ENCODE measurements around the gene TMEM201. TPM values are rescaled to one million over a fixed set of nuclear protein-coding genes. Genes with fewer than 3 reads are reported as not detected.

The TMEM201 gene
- total RNA-seq, 2 donors from 2014 or later, result 5.1 to 18.1 TPM

DNA sequence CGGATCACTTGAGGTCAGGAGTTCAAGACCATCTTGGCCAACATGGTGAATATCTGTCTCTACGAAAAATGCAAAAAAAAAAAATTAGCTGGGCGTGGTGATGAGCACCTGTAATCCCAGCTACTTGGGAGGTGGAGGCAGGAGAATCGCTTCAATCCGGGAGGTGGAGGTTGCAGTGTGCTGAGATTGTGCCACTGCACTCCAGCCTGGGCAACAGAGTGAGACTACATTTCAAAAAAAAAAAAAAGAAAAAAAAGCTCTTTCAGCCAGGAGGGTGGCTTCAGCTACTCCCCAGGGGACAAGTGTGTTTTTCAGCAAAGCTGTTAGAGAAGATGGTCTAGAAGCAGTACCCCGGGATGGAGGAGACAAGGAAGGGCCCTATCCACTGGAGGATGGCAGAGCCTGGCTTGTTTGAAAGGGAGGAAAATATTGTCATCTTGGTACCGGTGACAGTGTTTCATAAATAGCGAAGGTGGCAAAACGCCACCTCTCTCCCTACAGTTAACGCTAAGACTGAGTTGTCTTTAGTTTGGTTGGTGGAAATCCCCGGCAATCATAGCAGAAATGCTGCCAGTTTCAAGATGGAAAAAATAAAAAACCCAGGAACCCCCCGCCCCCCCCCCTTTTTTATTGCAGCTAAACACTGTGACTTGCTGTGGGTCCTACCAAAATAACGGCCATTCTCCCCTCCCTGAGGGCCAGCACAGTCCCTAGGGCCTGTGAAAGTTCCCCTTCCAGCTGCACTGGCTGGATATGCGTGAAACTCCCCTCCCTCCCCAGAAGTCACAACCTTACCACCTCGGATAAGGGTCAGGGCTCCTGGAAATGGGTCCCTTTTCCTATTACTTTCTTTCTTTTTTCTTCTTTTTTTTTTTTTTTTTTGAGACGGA is 66.4 kb downstream of the TMEM201 start:
- H3K27me3 ChIP-seq, result peaks cover 31% of the 10 kb centered on the region
- no peaks in the 10 kb centered on the region for H3K9me3 ChIP-seq
- TF ChIP-seq CTCF (IDR thresholded peaks at IDR 0.05), result no peak
- no peak for DNase-seq
- H3K4me1 ChIP-seq, result no peaks in the 10 kb centered on the region
- intact Hi-C loops (cut with DNase I), result no loop called here
- H3K27ac ChIP-seq, result peak overlapping the region; percentile 70
- no peak overlapping the region for H3K9ac ChIP-seq (ENCODE audit: low read depth in 2 of 2, low read length in 2 of 2)
- H3K36me3 ChIP-seq, result no peaks in the 10 kb centered on the region
- H3K4me3 ChIP-seq, result no peak overlapping the region

DNA sequence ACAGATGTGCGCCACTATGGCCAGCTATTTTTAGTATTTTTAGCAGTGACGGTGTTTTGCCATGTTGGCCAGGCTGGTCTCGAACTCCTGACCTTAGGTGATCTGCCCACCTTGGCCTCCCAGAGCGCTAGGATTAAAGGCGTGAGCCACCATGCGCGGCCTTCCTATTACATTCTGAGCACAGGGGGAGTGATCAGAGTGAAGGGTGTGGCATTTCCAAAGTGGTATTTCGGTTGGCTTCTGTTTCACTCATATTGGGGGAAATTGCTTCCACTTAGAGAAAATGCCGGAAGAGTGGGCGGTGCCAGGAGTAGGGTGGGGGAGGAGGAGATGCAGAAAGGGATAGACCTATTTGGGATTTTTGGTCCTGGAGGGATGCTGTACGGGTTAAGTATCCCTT is 67.1 kb downstream of the TMEM201 start:
- no peak for TF ChIP-seq CTCF (IDR thresholded peaks at IDR 0.05)
- Histone ChIP-seq H3K27me3 (peaks cover 29% of the 10 kb centered on the region), H3K4me1 (no peaks in the 10 kb centered on the region), H3K27ac (no peak overlapping the region), H3K9ac (ENCODE audit: low read depth in 2 of 2, low read length in 2 of 2) (no peak overlapping the region), H3K4me3 (no peak overlapping the region), H3K36me3 (no peaks in the 10 kb centered on the region), H3K9me3 (no peaks in the 10 kb centered on the region)
- intact Hi-C loops (cut with DNase I), result no loop called here
- DNase-seq, result no peak

- intact Hi-C loops (cut with DNase I), result no loop called here
- DNase-seq, result no peak
- Histone ChIP-seq H3K27me3 (peaks cover 12% of the 10 kb centered on the region), H3K4me1 (no peaks in the 10 kb centered on the region), H3K4me3 (no peak overlapping the region), H3K27ac (no peak overlapping the region), H3K36me3 (no peaks in the 10 kb centered on the region), H3K9ac (ENCODE audit: low read depth in 2 of 2, low read length in 2 of 2) (no peak overlapping the region), H3K9me3 (no peaks in the 10 kb centered on the region)
- no peak for TF ChIP-seq CTCF (IDR thresholded peaks at IDR 0.05)
These were observed 68.9 kb downstream of the TMEM201 start for GRCh38 chr1:9657521-9658032.

DNA sequence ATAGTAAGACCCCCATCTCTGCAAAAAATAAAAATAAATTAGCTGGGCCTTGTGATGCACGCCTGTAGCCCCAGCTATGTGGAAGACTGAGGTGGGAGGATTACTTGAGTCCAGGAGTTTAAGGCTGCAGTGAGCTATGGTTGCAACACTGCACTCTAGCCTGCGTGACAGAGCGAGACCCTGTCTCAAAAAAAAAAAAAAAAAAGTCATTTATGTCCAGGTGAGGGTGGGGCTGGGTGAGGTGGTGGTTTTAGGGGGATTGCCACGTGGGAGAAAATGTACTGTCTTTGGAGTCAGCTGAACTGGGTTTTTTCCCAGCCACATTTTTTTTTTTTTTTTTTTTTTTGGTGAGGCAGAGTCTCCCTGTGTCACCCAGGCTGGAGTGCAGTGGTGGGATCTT is 69.5 kb downstream of the TMEM201 start:
- no peak for TF ChIP-seq CTCF (IDR thresholded peaks at IDR 0.05)
- Histone ChIP-seq H3K36me3 (no peaks in the 10 kb centered on the region), H3K9me3 (no peaks in the 10 kb centered on the region), H3K27ac (no peak overlapping the region), H3K9ac (ENCODE audit: low read depth in 2 of 2, low read length in 2 of 2) (no peak overlapping the region), H3K4me3 (no peak overlapping the region), H3K27me3 (peaks cover 7% of the 10 kb centered on the region), H3K4me1 (no peaks in the 10 kb centered on the region)
- intact Hi-C loops (cut with DNase I), result no loop called here
- no peak for DNase-seq

DNA sequence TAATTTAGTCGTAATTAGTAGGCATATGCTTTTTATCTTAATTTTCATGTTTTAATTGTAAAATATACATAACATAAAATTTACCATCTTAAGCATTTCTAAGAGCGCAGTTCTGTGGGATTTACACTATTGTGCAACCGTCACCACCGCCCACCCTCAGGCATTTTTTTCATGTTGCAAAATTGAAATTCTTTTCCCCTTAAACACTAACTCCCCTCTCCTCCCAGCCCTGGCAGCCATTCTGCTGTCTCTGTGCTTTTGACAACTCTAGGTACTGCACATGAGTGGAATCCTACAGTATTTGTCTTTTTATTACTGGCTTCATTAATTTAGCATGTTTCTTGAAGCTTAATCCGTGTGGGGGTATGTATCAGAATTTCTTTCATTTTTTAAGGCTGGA is 70.6 kb downstream of the TMEM201 start:
- no peak overlapping the region for H3K4me3 ChIP-seq
- H3K9ac ChIP-seq (ENCODE audit: low read depth in 2 of 2, low read length in 2 of 2), result no peak overlapping the region
- intact Hi-C loops (cut with DNase I), result no loop called here
- no peaks in the 10 kb centered on the region for H3K4me1 ChIP-seq
- no peak for TF ChIP-seq CTCF (IDR thresholded peaks at IDR 0.05)
- H3K9me3 ChIP-seq, result no peaks in the 10 kb centered on the region
- DNase-seq, result no peak
- no peak overlapping the region for H3K27ac ChIP-seq
- no peaks in the 10 kb centered on the region for H3K36me3 ChIP-seq
- no peaks in the 10 kb centered on the region for H3K27me3 ChIP-seq
